Omental fat pad (tissue), 4 donors: ENCODE measurements around the gene LKAAEAR1. TPM values are rescaled to one million over a fixed set of nuclear protein-coding genes. Genes with fewer than 3 reads are reported as not detected.

Experiments
- ATAC-seq: fragments of 150-250 bp; one replicate; pipeline ENCODE4 v1.9.1; 2016; ENCODE audit warnings: mild to moderate bottlenecking, moderate library complexity; ENCODE audit not compliant: low FRiP score
- DNase-seq: peaks from one replicate; pipeline ENCODE4 v3.0.0-alpha.2; 2019; ENCODE audit warnings: low spot score
- total RNA-seq, 4 donors: library from RNA; depleted of rRNA; stranded (reverse); fragments of >200 nt; gene quantifications; one replicate each; pipeline ENCODE4 v1.1.0, GENCODE V29; 2016
- TF ChIP-seq, protein P1 (sequence below), 3 donors: fragments of 450-650 bp; IDR thresholded peaks; one replicate each; pipeline ENCODE4 v1.5.1; 2016 to 2017; ENCODE audit warnings: antibody characterized with exemption in 3 of 3, mild to moderate bottlenecking in 3 of 3, moderate library complexity in 2 of 3

Gene LKAAEAR1
- total RNA-seq, 4 donors from 2014 or later = 0.65 TPM; not detected in 3

DNA sequence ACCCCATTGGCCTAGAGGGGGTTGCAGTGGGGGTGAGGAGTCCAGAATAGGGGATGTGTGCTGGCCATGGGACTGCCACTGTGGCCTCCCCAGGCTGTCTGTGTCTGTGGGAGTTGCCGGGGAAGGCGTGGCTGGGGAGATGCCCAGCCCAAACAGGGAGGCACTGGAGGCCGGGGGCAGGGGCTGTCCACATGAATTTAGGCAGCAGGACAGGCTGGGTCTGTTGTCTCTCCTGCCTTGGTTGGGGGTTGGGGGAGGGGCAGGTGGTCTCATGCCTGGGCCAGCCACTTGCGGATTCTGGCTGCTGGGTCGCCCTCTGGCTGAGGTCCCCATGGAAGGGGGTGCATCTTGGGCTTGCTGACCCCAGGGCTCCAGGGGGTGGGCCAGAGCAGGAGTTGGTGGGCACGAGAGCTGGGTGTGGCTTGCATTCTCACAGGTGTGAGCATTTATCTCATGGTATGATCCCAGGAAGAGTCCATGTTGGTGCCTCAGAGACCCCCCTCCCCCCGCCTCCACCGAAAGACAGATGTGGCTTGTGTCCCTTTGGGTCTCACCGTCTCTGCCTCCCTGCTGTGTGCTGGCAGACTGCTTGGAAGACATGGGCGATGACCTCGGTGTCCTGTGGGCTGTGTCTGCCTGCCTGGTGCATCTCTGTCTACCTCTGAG is 38.7 kb downstream of the LKAAEAR1 start:
- no peak for ATAC-seq
- TF ChIP-seq, protein P1, sequence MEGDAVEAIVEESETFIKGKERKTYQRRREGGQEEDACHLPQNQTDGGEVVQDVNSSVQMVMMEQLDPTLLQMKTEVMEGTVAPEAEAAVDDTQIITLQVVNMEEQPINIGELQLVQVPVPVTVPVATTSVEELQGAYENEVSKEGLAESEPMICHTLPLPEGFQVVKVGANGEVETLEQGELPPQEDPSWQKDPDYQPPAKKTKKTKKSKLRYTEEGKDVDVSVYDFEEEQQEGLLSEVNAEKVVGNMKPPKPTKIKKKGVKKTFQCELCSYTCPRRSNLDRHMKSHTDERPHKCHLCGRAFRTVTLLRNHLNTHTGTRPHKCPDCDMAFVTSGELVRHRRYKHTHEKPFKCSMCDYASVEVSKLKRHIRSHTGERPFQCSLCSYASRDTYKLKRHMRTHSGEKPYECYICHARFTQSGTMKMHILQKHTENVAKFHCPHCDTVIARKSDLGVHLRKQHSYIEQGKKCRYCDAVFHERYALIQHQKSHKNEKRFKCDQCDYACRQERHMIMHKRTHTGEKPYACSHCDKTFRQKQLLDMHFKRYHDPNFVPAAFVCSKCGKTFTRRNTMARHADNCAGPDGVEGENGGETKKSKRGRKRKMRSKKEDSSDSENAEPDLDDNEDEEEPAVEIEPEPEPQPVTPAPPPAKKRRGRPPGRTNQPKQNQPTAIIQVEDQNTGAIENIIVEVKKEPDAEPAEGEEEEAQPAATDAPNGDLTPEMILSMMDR (IDR thresholded peaks at IDR 0.05) = no peak
- no peak for DNase-seq

DNA sequence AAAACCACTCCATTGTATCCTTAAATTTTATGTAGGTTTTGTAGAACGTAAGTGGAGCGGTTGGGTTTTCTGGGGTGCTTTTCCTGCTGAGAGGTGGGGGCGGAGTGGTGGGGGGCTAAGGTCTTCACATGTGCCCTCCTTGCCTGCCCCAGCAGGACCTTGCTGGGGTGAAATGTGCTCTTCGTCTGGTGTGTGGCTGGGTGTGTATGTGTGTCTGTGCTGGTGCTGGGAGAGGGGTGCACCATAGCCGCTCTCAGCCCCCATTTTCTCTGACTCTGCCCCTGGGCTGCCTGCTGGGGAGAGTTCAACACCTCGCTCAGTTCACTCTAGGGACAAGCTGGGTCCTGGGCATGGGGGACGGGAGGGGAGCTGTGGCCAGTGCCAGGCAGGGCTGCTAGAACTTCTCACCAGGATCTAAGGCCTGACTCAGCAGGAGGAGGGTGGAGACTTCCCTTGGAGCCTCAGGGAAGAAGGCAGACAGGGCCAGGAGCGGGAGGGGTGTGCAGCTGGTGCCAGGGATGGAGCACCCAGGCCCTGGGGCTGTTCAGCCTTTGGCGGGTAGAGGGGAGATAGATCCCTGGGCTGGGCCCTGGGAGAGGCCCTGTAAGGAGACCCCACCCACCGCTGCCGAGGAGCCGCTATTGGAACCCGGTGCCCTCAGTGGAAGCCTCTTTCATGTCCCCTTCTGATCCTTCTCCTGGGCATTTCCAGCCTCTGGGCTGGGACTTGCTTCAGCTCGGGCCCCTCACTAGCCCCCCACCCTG is 39.5 kb downstream of the LKAAEAR1 start:
- DNase-seq = no peak
- TF ChIP-seq, protein P1 (IDR thresholded peaks at IDR 0.05) = no peak

GRCh38 chr20:64043768-64044167 is 40.4 kb downstream of the LKAAEAR1 start:
- TF ChIP-seq, protein P1 (IDR thresholded peaks at IDR 0.05) = no peak
- DNase-seq = no peak
- no peak for ATAC-seq

More for the DNA sequence above, 39.5 kb downstream of the LKAAEAR1 start:
- ATAC-seq = peak; percentile 20

DNA sequence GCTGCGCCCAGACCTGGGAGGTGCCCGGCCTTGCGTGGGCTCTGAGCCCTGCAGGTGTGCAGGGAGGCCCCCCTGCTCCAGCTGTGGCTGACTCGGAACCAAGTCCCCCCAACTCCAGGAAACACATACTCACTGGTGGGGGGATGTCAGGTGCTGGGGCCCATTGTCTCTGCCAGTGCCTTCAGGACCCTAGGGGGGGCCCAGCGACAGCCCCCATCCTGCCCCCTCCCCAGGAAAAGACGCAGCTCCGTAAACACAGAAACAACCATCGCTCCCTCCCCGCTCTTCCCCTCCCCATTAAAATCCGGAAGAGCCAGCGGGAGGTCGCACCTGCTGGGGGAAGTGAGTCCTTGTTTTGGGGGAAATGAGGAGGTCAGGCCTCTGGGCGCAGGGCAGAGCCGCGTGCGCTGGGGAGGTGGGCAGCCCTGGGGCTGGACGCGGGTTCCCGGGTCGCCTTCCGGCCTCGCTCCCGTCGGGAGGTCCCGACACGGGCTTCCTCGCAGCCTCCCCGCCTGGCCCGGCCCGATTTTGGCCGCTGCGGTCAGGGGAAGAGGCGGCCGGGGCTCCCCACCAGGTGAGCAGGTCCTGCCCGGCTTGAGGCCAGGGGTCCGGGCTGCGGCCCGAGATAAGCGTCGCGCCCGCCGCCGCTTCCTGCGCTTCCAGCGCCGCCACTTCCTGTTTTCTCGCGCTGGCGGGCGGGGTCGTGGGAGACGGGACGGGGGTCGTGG is 42.0 kb downstream of the LKAAEAR1 start:
- DNase-seq (no peak), ATAC-seq (no peak)
- TF ChIP-seq, protein P1 (IDR thresholded peaks at IDR 0.05) = no peak

- DNase-seq (no peak), ATAC-seq (no peak)
- TF ChIP-seq, protein P1 (IDR thresholded peaks at IDR 0.05) = no peak
Observed at GRCh38 chr20:64041781-64042053, 42.5 kb downstream of the LKAAEAR1 start.

DNA sequence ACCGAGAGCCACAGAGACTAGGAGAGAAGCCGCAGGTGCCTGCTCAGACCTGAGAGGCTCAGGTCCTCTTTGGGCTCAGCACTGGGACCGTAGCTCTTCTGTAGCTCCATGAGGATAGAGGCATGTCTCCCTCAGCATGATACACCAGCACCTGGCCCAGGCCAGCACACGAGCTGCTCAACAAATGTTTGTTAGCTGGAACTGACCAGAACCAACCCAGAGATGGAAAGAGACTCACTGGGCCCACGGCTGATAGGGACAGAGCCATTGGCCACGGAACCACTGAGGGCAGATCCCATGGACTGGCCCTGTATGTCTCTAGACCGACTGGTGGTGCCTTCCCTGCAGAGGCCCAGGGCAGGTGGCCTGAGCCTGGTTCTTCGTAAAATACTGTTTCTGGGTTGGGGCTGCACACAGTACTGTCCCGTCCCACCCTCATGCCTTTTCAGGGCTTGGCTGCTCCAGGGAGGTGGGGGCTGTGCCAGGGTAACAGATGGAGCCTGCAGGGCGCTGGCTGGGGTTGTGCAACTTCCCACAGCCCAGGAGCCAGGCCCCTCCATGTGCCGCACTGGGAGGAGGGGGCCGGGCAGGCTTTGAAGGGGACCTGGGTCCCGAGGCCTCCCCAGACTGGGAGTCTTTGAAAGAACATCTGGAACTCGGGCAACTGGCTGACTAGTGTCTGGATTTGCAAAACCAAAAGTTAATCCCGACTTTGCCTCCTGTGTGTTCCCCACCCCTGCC is 43.0 kb downstream of the LKAAEAR1 start:
- TF ChIP-seq, protein P1 (IDR thresholded peaks at IDR 0.05) = no peak
- DNase-seq (no peak), ATAC-seq (no peak)
